Activated CD4-positive, alpha-beta memory T cell treated with anti-CD3 and anti-CD28 coated beads for 36 hours (primary cell): ENCODE data around the gene PDE4D. TPM values are rescaled to one million over a fixed set of nuclear protein-coding genes. Genes with fewer than 3 reads are reported as not detected.

Experiments
- CTCF ChIA-PET: fragments of 350-600 bp; sonication (Branson Sonifier 250); formaldehyde crosslinking; loops from one replicate; lab custom pipeline; 2021; ENCODE audit warnings: antibody characterized with exemption, inconsistent platforms; lab: Charles Lee
- POLR2A ChIA-PET: fragments of 350-600 bp; sonication (Branson Sonifier 250); formaldehyde crosslinking; loops from one replicate; lab custom pipeline; 2021; ENCODE audit warnings: antibody characterized with exemption; lab: Charles Lee
- DNase-seq: peaks from one replicate; pipeline ENCODE4 v3.0.0-alpha.2; 2020
- H3K27ac Mint-ChIP-seq: one replicate; pipeline ENCODE4 v1.8.0; 2021; ENCODE audit warnings: mixed read lengths
- H3K27me3 Mint-ChIP-seq: one replicate; pipeline ENCODE4 v1.8.0; 2021; ENCODE audit warnings: mixed read lengths
- H3K36me3 Mint-ChIP-seq: one replicate; pipeline ENCODE4 v1.8.0; 2021; ENCODE audit warnings: mixed read lengths
- H3K4me1 Mint-ChIP-seq: one replicate; pipeline ENCODE4 v1.8.0; 2021; ENCODE audit warnings: low read depth, mixed read lengths
- H3K4me3 Mint-ChIP-seq: one replicate; pipeline ENCODE4 v1.8.0; 2021; ENCODE audit warnings: mild to moderate bottlenecking, mixed read lengths
- H3K9me3 Mint-ChIP-seq: one replicate; pipeline ENCODE4 v1.8.0; 2021; ENCODE audit warnings: mixed read lengths
- intact Hi-C: fragments of 100-400 bp; cut with micrococcal nuclease; formaldehyde crosslinking; loops from one replicate; pipeline ENCODE4 v1.15.1; 2023
- total RNA-seq, 2 experiments: library from RNA; stranded (reverse); gene quantifications; one replicate each; pipeline ENCODE4 v1.2.3, GENCODE V29; 2021

PDE4D gene
- total RNA-seq, 2 experiments from 2014 or later = 49.3 to 50.8 TPM

GRCh38 chr5:59116231-59116865 is 777.2 kb downstream of the PDE4D start:
- H3K4me3 Mint-ChIP-seq = no peak overlapping the region
- POLR2A ChIA-PET = no interaction called here
- intact Hi-C loops = no loop called here
- CTCF ChIA-PET = no interaction called here
- H3K27me3 Mint-ChIP-seq = no peaks in the 10 kb centered on the region
- H3K9me3 Mint-ChIP-seq = no peaks in the 10 kb centered on the region
- H3K4me1 Mint-ChIP-seq = no peaks in the 10 kb centered on the region
- no peaks in the 10 kb centered on the region for H3K36me3 Mint-ChIP-seq
- H3K27ac Mint-ChIP-seq = no peak overlapping the region
- no peak for DNase-seq

DNA sequence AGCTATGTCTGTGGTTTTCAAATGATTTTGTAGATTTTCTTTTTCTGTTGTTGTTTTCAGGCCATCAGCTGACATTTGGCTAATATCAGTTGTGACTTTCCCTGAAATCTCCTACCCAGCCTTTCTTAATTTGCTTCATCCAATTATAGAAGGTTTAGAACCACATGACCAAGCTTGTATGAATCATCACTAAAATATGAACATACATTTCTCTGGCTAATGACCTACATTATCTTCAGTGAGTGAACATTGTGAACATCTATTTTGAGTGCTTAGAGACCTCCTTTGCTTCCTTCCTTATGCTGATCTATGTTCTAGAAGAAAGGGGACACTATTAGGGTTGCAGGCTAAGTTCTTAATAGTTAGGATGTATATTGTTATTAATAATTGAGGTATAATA is 778.2 kb downstream of the PDE4D start:
- CTCF ChIA-PET = interaction anchor here (0.7 to 0.8 kb wide), 2 partner anchors 10 to 81 kb away, joined by 3 read pairs; no protein-coding TSS in a partner anchor
- H3K27me3 Mint-ChIP-seq = no peaks in the 10 kb centered on the region
- H3K9me3 Mint-ChIP-seq = no peaks in the 10 kb centered on the region
- POLR2A ChIA-PET = no interaction called here
- no peak for DNase-seq
- no peaks in the 10 kb centered on the region for H3K36me3 Mint-ChIP-seq
- H3K27ac Mint-ChIP-seq = no peak overlapping the region
- H3K4me3 Mint-ChIP-seq = no peak overlapping the region
- no peaks in the 10 kb centered on the region for H3K4me1 Mint-ChIP-seq
- intact Hi-C loops = no loop called here

DNA sequence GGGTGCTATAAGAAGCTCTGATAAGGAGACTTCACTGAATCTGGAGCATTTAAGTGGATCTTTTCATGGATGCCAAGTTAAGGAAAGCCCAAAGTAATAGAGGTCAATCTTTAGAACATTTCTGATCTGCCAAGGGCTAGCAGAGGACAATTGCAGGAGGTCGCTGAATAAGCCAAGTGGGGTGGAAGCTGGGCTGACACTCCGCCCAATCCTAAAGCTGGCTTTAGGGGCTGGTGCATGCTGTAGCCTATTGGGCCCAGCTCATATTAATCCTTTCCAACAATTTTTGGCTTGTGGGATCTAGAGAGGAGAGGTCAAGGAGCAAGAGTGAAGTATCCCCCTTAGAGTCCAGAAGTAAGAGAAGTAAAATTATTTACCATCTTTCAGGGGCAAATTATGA is 784.1 kb downstream of the PDE4D start:
- DNase-seq = no peak
- ChIA-PET POLR2A (no interaction called here), CTCF (no interaction called here)
- H3K36me3 Mint-ChIP-seq = no peaks in the 10 kb centered on the region
- H3K27ac Mint-ChIP-seq = no peak overlapping the region
- H3K27me3 Mint-ChIP-seq = no peaks in the 10 kb centered on the region
- H3K4me3 Mint-ChIP-seq = no peak overlapping the region
- peaks cover 2% of the 10 kb centered on the region for H3K4me1 Mint-ChIP-seq
- no peaks in the 10 kb centered on the region for H3K9me3 Mint-ChIP-seq
- intact Hi-C loops = no loop called here

DNA sequence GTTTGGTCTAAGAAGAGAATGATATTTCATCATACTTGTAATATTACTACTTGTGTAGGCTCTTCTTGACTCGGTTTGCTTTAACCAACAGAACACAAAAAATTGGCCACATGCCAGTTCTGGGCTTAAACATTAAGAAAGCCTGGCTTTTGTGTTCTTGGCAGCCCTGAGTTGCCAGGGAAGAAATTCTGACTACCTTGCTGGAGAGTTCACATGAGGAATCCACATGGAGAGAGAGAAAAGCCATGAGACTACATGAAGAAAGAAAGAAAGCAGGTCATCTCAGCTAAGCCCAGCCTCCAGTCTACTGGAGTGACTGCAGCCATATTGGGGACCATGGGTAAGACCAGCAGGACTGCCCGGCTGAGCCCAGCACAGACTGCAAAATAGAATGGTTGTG is 785.8 kb downstream of the PDE4D start:
- Mint-ChIP-seq H3K9me3 (no peaks in the 10 kb centered on the region), H3K27ac (no peak overlapping the region), H3K4me3 (no peak overlapping the region), H3K27me3 (no peaks in the 10 kb centered on the region), H3K4me1 (peaks cover 4% of the 10 kb centered on the region), H3K36me3 (no peaks in the 10 kb centered on the region)
- intact Hi-C loops = no loop called here
- ChIA-PET POLR2A (interaction anchor here (0.5 to 2.4 kb wide), 2 partner anchors 17 to 244 kb away, joined by 3 to 5 read pairs; no protein-coding TSS in a partner anchor), CTCF (interaction anchor here (1.6 kb wide), 1 partner anchor 73 kb away, joined by 3 read pairs; no protein-coding TSS in a partner anchor)
- no peak for DNase-seq

- intact Hi-C loops = no loop called here
- Mint-ChIP-seq H3K36me3 (no peaks in the 10 kb centered on the region), H3K27ac (no peak overlapping the region), H3K9me3 (no peaks in the 10 kb centered on the region), H3K27me3 (no peaks in the 10 kb centered on the region), H3K4me1 (peaks cover 15% of the 10 kb centered on the region), H3K4me3 (no peak overlapping the region)
- ChIA-PET CTCF (interaction anchor here (0.8 to 2.1 kb wide), 2 partner anchors 20 to 84 kb away, joined by 3 to 7 read pairs; no protein-coding TSS in a partner anchor), POLR2A (no interaction called here)
- no peak for DNase-seq
Measured at GRCh38 chr5:59104400-59105127, 789.0 kb downstream of the PDE4D start.

- ChIA-PET CTCF (interaction anchor here (0.6 to 2.1 kb wide), 4 partner anchors 21 to 207 kb away, joined by 3 to 7 read pairs (median 4); no protein-coding TSS in a partner anchor), POLR2A (interaction anchor here (0.9 kb wide), 1 partner anchor 32 kb away, joined by 3 read pairs; no protein-coding TSS in a partner anchor)
- H3K4me1 Mint-ChIP-seq = peaks cover 28% of the 10 kb centered on the region
- H3K9me3 Mint-ChIP-seq = no peaks in the 10 kb centered on the region
- H3K27ac Mint-ChIP-seq = no peak overlapping the region
- H3K4me3 Mint-ChIP-seq = no peak overlapping the region
- intact Hi-C loops = no loop called here
- H3K27me3 Mint-ChIP-seq = no peaks in the 10 kb centered on the region
- DNase-seq = no peak
- H3K36me3 Mint-ChIP-seq = no peaks in the 10 kb centered on the region
Measured at GRCh38 chr5:59103303-59103702, 790.2 kb downstream of the PDE4D start.

- Mint-ChIP-seq H3K4me3 (no peak overlapping the region), H3K27ac (no peak overlapping the region)
- intact Hi-C loops = no loop called here
Measured at GRCh38 chr5:59102437-59102836, 791.1 kb downstream of the PDE4D start.

DNA sequence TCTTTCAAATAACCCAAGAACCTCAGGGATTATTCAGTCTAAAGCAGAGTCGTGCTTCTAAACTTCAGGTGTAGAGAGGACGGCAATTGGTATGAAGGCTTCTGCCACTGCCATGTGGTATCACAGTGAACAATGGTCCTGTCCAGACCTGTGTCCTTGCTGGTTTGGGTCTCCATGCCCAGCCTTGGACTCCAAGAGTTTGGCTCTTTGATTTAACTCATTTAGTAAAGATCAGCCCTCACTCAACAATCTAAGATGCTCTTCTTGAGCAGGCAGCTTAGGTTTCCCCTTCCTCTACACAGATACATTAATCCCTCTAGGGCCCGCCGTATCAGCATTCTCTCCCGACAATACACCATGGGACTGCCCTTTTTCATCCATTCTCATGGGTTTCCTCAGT is 792.7 kb downstream of the PDE4D start:
- no peak overlapping the region for H3K27ac Mint-ChIP-seq
- DNase-seq = no peak
- H3K27me3 Mint-ChIP-seq = no peaks in the 10 kb centered on the region
- intact Hi-C loops = no loop called here
- H3K4me3 Mint-ChIP-seq = no peak overlapping the region
- no peaks in the 10 kb centered on the region for H3K36me3 Mint-ChIP-seq
- CTCF ChIA-PET = interaction anchor here (0.8 to 2.2 kb wide), 2 partner anchors 24 to 28 kb away, joined by 3 to 6 read pairs; no protein-coding TSS in a partner anchor
- no peaks in the 10 kb centered on the region for H3K9me3 Mint-ChIP-seq
- H3K4me1 Mint-ChIP-seq = peaks cover 38% of the 10 kb centered on the region
- POLR2A ChIA-PET = no interaction called here

More at GRCh38 chr5:59102437-59102836, 791.1 kb downstream of the PDE4D start:
- no peak for DNase-seq
- H3K9me3 Mint-ChIP-seq = no peaks in the 10 kb centered on the region
- POLR2A ChIA-PET = no interaction called here
- CTCF ChIA-PET = interaction anchor here (0.9 to 1.2 kb wide), 3 partner anchors 71 to 215 kb away, joined by 3 to 5 read pairs (median 4); no protein-coding TSS in a partner anchor
- no peaks in the 10 kb centered on the region for H3K27me3 Mint-ChIP-seq
- peaks cover 32% of the 10 kb centered on the region for H3K4me1 Mint-ChIP-seq
- no peaks in the 10 kb centered on the region for H3K36me3 Mint-ChIP-seq

- POLR2A ChIA-PET = interaction anchor here (1.5 to 2.1 kb wide), 2 partner anchors 24 to 58 kb away, joined by 3 to 8 read pairs; no protein-coding TSS in a partner anchor
- Mint-ChIP-seq H3K36me3 (no peaks in the 10 kb centered on the region), H3K4me1 (peaks cover 39% of the 10 kb centered on the region), H3K27me3 (no peaks in the 10 kb centered on the region), H3K27ac (peak overlapping the region; percentile 73), H3K4me3 (no peak overlapping the region), H3K9me3 (no peaks in the 10 kb centered on the region)
- no peak for DNase-seq
- CTCF ChIA-PET = interaction anchor here (2.2 kb wide), 1 partner anchor 25 kb away, joined by 6 read pairs; no protein-coding TSS in a partner anchor
- intact Hi-C loops = loop anchor here (1.0 to 2.0 kb wide), 5 partner anchors 27 to 209 kb away; no protein-coding TSS in a partner anchor
Measured at GRCh38 chr5:59099995-59100345, 793.6 kb downstream of the PDE4D start.

GRCh38 chr5:59099270-59099994 is 794.1 kb downstream of the PDE4D start:
- CTCF ChIA-PET = interaction anchor here (1.0 to 2.2 kb wide), 3 partner anchors 25 to 75 kb away, joined by 4 to 6 read pairs (median 6); no protein-coding TSS in a partner anchor

GRCh38 chr5:59098743-59099142 is 794.8 kb downstream of the PDE4D start:
- H3K9me3 Mint-ChIP-seq = no peaks in the 10 kb centered on the region
- no peaks in the 10 kb centered on the region for H3K27me3 Mint-ChIP-seq
- H3K36me3 Mint-ChIP-seq = no peaks in the 10 kb centered on the region
- no peak overlapping the region for H3K4me3 Mint-ChIP-seq
- peaks cover 38% of the 10 kb centered on the region for H3K4me1 Mint-ChIP-seq
- POLR2A ChIA-PET = interaction anchor here (0.6 to 2.1 kb wide), 4 partner anchors 26 to 59 kb away, joined by 3 to 8 read pairs (median 4); no protein-coding TSS in a partner anchor
- CTCF ChIA-PET = interaction anchor here (1.0 kb wide), 2 partner anchors 30 to 75 kb away, joined by 4 to 6 read pairs; no protein-coding TSS in a partner anchor
- peak overlapping the region; percentile 61 for H3K27ac Mint-ChIP-seq
- intact Hi-C loops = loop anchor here (1.0 to 2.0 kb wide), 5 partner anchors 29 to 207 kb away; no protein-coding TSS in a partner anchor
- no peak for DNase-seq

More at GRCh38 chr5:59099270-59099994, 794.1 kb downstream of the PDE4D start:
- H3K36me3 Mint-ChIP-seq = no peaks in the 10 kb centered on the region
- peak overlapping the region; percentile 73 for H3K27ac Mint-ChIP-seq
- intact Hi-C loops = loop anchor here (1.0 to 2.0 kb wide), 5 partner anchors 28 to 208 kb away; no protein-coding TSS in a partner anchor
- POLR2A ChIA-PET = interaction anchor here (0.6 to 2.1 kb wide), 4 partner anchors 25 to 60 kb away, joined by 3 to 8 read pairs (median 4); no protein-coding TSS in a partner anchor
- peaks cover 37% of the 10 kb centered on the region for H3K4me1 Mint-ChIP-seq
- no peaks in the 10 kb centered on the region for H3K27me3 Mint-ChIP-seq
- H3K4me3 Mint-ChIP-seq = peak overlapping the region; percentile 8
- DNase-seq = peak; percentile 63
- H3K9me3 Mint-ChIP-seq = no peaks in the 10 kb centered on the region
